Cardiac septum (tissue), 1 donor: Measurements from ENCODE around the gene ACTR8. TPM values are rescaled to one million over a fixed set of nuclear protein-coding genes. Genes with fewer than 3 reads are reported as not detected.

Experiments used
- DNase-seq: peaks from one replicate; pipeline ENCODE4 v3.0.0-alpha.2; 2020; ENCODE audit warnings: low spot score
- intact Hi-C: fragments of 100-400 bp; cut with DNase I; formaldehyde crosslinking; loops from one replicate; pipeline ENCODE4 v1.14.0; 2022
- total RNA-seq: library from RNA; stranded (reverse); fragmentation: NEBNext Ultra II Directional; extraction: Animal tissue kit (Norgen Biotek cat#: 25700); gene quantifications from one replicate; pipeline ENCODE4 v1.2.1, GENCODE V29; 2021
- donor health status: DM: no; HTN: no; CAD: no.

Gene ACTR8
- total RNA-seq, 1 donor from 2014 or later, result 33.1 TPM

DNA sequence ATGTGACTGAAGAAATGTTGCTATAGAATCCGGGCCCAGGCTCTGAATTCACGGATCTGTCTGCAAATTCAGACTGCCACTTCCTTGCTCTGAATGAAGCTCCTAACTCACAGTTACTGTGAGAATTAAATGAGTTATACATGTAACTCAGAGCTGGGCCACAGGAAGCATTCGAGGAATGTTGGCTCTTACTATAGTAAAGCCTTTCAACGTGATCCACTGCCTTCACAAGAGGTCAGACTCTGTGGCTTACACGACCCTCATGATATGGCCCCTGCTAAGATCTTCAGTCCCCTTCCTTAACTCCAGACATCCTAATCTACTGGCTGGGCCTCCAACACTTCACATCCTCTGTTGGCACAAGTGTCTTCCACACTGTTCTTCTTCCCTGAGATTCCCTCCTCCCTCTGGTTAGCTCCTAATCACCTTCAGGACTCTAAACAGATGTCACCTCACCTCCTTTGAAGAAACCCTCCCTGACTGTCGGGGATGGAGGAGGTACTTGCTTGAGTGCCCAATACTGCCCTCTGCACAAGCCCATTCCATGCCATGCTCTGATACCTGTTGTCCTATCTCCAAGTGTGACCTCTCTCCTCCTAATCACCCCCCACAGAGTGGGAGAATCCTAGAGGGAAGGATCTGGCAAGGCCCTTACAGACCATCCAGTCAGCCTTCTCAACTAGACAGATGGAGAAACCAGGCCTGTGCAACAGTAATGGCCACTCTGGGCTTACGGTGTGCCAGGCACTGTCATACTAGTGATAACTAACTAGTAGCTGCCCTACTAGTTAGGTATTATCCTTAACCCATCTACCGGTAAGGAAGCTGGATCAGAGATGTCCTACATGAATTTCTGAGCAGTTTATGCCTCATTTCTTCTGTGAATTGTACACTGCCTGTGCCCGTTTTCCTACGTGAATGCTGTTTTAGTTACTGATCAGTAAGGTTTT lies 1.3 kb downstream of the ACTR8 start:
- intact Hi-C loops, result loop anchor here (5.0 kb wide), 1 partner anchor 533 kb away; the partner anchor contains the start of gene DCP1A
- DNase-seq, result no peak

DNA sequence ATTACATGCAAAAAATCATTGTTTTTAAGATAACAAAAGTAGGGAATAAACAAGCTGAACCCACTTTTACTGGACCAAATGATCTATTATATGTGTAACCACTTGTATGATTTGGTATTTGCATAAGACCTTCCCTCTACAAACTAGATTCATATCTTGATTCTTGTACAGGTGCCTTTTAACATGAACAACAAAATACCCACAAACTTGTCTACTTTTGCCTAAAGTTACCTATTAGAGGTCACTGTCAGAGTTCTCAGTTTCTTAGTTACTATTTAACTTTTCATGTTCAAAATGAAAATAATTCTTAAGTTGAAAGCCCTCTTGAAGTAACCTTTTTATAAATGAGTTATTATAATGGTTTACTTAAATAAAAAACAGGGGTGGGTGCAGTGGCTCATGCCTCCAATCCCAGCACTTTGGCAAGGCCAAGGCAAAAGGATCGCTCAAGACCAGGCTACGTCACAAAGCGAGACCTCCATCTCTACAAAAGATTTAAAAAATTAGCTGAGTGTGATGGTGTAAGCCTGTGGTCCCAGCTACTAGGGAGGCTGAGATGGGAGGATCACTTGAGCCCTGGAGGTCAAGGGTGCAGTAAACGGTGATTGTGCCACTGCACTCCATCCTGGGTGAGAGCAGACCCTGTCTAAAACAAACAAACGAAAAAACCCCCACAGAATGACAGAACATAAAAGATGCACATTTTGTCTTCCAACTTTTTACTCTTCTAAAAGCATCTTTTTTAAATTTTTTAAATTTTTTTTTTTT lies 16.0 kb downstream of the ACTR8 start:
- intact Hi-C loops, result no loop called here

DNA sequence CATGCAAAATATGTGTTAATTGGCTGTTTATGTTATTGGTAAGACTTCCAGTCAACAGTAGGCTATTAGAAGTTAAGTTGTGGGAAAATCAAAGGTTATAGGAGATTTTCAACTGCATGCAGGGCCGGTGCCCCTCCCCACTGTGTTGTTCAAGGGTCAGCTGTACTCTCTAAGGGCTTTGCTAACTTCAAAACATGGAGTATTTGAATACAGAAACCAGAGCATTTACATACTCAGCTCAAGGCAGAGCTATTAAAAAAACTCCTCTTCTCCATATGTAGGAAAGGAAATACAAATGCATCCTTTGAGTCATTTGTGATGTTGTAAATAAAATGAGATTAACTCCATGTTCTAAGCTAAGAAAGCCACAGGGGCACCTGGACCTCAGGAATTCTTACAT lies 18.8 kb downstream of the ACTR8 start:
- no peak for DNase-seq
- intact Hi-C loops, result no loop called here

More for the DNA sequence above, 16.0 kb downstream of the ACTR8 start:
- DNase-seq, result no peak

DNA sequence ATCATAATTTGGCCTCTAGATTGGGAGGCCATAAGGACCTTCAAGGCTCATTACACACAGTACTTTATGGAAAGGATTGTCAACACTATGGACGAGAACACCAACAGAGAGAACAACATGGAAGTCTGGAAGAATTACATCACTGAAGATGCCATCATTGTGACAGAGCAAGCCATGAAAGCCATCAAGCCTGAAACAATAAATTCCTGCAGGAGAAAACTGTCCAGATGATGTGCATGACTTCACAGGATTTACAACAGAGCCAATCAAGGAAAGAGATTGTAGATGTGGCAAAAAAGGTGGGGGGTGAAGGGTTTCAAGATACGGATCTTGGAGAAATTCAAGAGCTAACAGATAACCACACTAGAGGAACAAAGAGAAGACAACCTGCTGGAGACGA lies 19.7 kb downstream of the ACTR8 start:
- intact Hi-C loops, result no loop called here

DNA sequence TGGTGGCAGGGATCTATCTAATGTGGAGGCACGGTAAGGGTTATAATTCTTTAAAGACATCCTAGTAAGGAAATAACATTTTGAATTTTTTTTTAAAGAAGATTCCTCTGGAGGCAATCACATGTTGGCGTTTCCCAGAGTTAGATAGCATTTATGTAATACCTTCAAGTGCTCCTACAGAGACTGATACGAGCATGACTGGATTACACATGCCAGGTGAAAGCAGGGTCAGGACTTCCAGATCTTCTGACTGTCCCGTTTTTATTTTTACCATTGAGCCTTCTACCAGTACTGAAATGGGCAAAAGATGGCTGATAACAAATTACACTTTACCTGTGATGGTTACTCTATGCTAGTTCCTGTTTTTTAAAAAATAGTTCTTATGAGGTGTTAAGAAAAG lies 21.8 kb downstream of the ACTR8 start:
- intact Hi-C loops, result no loop called here
- DNase-seq, result no peak

More for the DNA sequence above, 19.7 kb downstream of the ACTR8 start:
- DNase-seq, result no peak

DNA sequence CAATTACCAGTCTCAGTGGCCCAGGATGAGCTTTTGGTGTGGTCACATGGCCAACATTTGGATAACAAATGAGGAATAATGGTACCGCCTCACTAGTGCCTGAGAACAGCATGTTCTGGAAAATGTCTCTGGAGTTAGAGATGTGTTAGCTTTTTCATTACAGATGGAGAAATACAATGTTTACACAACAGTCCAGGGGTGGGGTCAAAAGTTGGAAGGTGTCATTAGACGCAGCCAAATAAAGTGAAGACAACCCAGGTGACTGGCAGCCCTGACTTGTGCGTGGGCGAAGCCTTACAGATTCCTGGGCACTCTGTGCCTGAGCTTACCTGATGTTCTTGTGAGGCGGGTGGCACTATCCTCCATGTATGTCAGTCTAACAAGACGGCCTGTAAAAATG lies 22.8 kb downstream of the ACTR8 start:
- intact Hi-C loops, result no loop called here
- no peak for DNase-seq

DNA sequence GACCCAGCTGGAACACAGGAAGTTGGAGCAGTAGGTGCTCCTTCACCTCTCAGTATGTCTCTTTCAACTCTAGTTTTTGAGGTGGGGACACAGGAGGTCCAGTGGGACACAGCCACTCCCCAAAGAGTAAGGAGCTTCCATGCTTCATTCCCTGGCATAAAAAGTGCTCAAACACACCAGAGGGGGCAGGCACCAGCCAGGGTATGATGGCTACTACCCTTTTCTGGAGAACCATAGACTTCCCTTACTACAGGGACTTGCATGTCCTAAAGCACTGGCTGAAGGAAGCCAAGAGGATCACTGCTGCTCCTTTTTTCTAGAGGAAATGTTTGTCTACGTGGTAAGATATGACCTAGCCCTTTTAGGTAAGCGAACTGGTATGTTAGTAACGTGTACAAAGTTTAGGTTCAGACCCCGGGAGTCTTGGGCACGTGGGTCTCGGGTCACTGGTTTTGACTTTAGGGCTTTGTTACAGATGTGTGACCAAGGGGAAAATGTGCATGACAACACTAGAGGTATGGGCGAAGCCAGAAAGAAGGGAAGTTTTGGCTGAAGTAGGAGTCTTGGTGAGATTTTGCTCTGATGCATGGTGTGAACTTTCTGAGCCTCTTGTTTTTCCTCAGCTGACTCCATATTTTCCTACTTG lies 23.7 kb downstream of the ACTR8 start:
- no peak for DNase-seq
- intact Hi-C loops, result no loop called here

DNA sequence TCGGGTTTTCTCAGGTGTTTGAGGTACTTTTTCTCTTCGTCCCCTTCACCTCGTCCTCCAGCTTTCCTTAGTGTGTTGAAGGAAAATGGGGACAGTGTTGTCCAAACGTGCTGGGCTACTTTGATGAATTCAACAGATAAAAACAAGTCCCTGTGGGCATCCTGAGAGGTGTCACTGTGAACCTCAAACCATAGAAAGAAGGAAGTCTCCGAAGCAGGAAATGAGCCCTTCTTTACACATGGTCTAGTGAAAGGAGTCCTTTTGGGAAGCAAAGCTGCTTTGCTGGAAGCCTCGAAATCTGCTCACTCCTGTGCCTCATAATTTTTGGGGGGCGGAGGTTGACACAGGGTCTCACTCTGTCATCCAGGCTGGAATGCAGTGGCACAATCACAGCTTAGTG lies 25.0 kb downstream of the ACTR8 start:
- intact Hi-C loops, result no loop called here
- DNase-seq, result no peak

DNA sequence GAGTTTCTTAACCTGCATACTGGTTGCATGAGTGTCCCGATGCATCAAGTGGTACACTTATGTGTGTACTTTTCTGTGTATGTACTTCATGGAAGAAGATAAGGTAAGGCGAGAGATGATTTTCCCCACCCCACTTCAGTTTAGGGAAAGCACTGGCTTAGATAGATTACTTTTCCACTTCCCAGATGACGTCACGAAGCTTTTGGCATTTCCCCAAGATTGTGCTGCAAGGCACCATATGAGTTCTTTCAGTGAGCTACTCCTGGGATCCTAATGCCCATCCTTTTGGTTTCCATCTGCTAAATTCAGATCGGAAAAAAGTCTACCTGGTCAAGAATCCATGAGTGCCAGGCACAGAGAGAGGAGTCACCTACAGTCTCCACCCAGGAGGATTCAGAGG lies 31.1 kb downstream of the ACTR8 start:
- intact Hi-C loops, result no loop called here
- DNase-seq, result no peak

DNA sequence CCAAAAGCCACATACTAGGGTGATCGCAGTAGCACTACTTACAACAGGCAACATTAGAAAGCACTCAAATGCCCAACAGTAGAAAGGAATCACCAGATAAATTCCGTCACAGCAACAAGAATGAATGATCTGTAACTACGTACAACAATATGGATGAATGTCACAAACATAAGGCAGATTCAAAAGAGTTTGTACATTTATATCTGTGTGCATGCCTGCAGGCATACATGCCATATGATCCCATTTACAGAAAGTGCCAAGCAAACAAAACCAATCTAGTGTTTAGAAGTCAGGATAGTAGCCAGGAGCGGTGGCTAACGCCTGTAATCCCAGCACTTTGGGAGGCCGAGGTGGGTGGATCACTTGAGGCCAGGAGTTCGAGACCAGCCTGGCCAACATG lies 32.0 kb downstream of the ACTR8 start:
- intact Hi-C loops, result no loop called here
- no peak for DNase-seq

DNA sequence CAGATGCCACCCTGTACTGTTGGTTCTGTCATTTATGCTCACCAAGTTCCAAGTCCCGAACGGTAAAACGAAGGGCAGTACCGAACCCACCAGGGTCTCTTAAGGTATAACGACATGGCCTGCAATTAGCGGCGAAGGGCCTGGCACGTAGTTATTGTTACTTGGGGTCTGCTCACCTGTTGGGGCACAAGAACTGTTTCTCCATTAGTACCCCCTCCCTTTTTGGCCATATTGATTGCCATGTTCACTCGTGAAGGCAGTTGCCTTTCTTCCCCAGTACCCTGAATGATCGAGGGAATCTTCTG lies 35.1 kb downstream of the ACTR8 start:
- intact Hi-C loops, result no loop called here
- no peak for DNase-seq

DNA sequence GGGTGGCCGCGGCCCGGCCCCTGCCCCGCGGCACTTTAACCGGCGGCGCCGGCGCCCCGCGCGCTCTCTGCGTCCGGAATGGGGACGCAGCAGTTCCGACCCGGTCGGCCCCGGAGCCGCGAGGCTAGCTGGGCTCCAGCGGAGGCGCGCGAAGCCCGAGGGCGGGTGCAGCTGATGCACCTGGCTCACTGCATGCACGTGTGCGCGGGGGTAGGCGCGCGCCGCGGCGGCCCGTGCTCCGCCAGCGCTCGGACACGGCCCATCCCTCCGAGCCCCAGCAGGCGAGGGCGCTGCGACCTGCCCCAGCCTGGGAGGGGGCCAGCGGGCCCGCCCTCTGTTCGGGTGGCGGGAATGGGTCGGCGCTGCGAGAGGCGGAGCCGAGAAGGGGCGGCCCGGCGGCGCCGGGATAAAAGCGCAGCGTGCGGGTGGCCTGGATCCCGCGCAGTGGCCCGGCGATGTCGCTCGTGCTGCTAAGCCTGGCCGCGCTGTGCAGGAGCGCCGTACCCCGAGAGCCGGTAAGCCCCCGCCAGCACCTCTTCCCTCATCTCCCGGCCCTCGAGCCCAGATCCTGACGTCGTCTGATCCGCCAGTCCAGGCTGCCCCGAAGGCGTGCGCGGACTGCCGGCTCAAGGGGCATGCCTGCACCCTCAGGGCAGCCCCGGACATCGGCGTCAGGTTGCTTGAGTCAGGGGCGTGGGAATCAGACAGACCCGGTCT lies 35.7 kb downstream of the ACTR8 start, which contains the start of the genes CHDH and IL17RB:
TSS of gene CHDH (minus strand) at position 286 of the 717 bp plus-strand sequence. CDS start 22,411 bp downstream, outside the sequence.
TSS of gene IL17RB (plus strand) at position 435 of the 717 bp plus-strand sequence. CDS start at position 456, 21 bp downstream.
- DNase-seq, result peak; percentile 74
- intact Hi-C loops, result no loop called here

DNA sequence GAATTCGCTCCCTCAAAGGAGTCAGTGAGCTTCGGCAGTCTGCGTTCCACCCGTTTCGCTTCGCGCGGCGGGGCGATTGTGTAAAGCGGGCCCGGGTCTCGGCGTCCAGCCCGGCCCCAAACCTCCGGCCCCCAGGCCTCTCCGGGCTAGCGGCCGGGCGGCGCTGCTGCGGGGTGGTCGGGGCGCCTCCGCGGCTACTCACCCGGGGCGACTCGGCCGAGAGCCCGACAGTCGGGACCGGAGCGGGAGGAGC lies 36.1 kb downstream of the ACTR8 start:
- DNase-seq, result no peak

DNA sequence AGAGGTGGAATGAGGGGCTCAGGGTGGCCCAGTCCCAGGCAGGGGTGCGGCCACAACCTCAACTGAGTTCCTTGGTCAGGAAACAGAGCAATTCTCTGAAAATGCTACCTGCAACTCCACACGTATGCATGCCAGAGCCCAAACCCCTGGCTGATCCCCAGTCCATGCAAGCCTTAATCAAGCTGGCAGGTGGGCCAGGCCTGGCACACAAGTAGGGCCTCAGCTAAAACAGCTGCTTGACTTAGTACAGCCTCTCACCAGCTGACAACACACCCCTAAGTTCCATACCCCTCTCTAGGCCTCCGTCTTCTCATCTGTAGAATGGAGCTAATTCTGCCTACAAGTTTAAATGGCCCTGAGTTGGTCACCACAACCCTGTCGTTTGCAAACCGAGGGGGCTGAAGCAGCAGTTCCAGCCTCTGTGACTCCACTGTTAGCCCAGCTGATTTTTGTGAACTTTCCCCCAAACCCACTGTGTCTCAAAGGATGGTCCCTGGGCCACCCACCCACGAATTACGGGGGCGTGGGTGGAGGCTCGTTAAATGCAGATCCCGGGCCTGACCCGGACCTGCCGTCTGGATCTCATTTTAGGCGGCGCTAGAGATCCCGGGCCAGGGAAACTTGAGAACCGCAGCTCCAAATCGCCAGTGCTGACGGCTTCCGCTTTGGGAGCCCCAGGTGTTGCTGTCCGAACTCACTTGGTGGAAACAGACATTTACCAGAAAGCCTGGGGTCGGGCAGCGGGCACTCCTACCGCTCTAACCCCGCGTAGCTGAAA lies 36.7 kb downstream of the ACTR8 start:
- peak; percentile 78 for DNase-seq
- intact Hi-C loops, result no loop called here

More for the DNA sequence above, 36.1 kb downstream of the ACTR8 start:
- intact Hi-C loops, result no loop called here

DNA sequence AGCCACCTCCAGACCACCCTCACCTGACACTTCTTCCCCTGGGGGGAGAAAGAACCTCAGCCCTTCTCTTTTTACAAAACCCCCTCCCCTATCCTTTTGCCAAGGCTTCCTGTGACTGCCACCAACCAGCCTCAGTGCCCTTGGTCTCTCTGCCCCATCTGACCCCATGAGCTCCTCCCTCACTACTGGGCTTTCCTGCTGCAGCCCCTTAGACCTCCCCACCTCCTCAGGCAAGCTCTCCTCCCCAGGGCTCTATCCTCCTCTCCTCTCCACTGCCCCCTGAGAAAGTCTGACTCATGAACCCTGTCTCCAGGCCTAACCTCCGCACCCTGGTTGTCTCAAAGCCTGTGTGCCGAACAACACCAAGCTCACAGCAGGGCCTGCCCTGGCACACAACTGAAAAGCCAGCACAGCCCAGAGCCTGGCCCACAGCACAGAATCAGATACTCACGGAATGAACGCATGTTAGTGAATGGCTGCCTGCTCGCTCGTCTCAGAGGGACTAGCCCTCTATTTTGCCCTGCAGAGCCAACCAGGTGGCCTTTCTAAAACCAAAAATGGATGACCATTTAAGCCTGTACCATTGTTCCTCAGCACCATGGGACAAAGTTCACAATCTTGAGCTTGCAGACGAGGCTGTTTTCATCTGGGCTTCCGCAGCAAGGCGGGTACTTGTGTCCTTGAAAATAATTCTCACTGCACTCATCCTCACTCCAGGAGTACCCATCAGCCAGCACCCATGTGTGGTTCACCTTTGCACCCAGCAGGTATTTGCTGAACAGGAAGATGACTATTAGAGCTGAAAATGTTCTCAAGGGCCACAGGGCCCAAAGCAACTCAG lies 37.5 kb downstream of the ACTR8 start:
- intact Hi-C loops, result no loop called here
- no peak for DNase-seq

DNA sequence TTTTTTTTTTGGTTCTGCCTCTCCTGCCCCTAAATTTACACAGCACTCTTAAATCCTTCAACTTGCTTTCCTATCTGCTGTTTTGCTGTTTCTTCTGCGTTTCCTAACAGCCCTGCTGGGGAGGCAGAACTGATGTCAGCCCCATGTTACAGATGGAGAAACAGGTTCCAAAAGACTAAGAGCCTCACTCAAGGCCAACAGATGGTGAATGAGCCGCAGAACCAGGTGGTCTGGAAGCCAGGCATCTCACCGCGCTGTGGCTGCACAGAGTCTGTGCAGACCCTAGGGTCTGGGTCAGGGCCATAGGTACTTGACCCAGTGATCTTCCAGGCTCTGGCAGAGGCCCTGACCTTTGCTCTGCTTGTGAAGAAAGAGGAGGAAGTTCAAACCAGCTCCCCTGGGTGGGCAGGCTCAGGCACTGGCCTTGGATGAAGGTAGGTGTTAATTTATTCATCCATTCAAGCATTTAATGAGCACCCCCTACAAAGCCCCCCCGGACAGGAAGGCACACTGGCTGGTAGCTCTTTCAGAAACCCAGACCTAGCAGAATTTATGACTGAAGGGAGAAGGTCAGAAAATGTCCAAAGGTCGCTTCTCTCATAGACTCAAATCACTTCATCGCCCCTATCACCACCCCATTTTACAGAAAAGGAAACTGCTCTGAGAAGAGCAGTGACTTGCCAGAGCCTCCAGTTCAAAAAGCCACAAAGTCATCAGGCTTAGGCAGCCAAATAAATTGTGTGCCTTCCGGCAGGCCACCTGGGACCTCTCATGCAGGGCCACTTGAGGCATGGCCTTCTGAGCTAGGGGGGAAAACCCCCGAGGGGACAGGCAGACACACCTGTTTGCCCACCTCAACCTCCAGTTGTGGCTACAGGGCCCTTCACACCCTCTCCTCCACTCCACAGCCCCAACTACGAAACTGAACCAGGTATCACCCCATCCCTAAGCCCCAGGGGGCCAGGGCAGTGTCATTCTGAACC lies 38.5 kb downstream of the ACTR8 start:
- DNase-seq, result peak; percentile 63
- intact Hi-C loops, result no loop called here
